Middle frontal gyrus (tissue), 1 donor: ENCODE data around the gene HS6ST3.
"Not testable (repeated sequence)": the region's sequence is repeated elsewhere in the genome, so short reads cannot be mapped to it uniquely, and the experiment has no call there.

ENCODE experiments used
- DNase-seq: peaks from one replicate; pipeline ENCODE4 v3.0.0-alpha.2; 2015; ENCODE audit warnings: low spot score; ENCODE audit errors: extremely low spot score

The HS6ST3 gene

DNA sequence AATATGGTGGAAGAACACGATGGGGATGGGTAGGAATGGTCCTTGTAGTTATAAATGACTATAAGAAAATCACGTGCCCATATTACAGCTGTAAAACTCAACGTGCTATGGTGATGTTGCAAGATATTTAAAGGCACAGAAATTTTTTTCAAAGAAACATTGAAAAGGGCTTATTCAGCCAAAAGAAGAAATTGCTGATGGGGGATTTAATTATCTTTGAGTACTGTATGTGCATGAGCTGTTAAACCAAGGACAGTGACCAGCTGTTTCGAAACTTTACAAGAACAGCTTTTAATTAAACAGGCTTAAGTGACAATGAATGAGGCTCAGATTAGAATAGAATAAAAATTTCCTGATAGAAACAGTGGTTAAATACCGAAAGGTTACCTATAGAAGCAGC is 339.0 kb downstream of the HS6ST3 start:
- no peak for DNase-seq

DNA sequence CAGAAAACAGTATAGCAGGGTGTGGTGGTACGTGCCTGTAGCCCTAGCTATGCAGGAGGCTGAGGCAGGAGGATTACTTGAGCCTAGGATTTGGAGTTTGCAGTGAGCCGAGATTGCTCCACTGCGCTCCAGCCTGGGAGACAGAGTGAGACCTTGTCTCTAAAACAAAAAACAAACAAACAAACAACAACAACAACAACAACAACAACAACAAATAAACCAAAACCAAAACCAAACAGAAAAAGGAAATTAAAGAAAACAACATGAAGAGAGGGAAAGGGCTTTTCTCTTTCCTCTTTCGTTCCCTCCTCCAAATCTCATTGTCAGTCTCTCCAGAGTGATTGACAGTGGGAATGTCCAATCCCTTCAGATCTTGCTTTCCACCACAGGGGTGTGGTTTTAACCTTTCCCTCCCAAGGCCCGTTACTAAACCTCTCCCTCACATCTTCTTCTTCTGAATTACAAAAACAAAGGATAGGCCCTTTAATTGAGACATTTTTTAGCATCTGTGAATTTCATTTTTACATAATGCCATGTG is 341.2 kb downstream of the HS6ST3 start:
- no peak for DNase-seq

DNA sequence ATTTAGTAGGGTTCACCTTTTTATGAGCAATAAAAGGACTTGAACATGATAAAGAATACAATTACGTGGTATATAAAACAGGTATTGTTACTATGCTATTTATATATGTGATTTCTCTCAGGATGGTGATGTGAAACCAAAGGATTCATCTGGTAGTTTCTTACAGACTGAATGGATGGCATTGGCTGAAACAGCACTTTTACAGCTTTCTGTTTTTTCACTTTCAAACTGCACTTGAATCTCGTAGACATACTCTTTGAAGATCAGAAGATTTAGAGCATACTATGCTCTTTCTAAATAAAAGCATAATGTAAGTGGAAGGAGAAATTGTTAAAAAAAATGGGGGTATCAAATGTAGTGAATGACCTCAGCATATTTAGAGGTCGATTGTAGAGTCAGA is 354.8 kb downstream of the HS6ST3 start:
- DNase-seq = no peak

DNA sequence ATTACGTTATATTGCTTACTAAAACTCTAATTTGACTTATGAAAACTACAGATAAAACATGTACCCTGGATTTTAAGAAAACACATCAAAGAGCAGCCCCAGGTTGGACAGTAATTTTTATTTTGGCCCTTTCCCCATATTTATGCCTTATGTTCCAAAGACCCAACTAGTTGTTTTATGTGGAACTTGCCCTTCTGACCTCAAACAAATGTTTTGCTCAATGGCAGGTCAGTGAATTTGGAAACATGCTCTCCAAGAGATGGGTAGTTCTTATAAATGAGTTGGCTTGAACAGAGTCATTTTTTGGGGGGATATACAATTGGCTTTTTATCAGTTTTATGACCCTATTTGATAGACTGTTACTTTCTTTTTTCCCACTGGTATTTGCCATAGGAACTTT is 360.0 kb downstream of the HS6ST3 start:
- no peak for DNase-seq

DNA sequence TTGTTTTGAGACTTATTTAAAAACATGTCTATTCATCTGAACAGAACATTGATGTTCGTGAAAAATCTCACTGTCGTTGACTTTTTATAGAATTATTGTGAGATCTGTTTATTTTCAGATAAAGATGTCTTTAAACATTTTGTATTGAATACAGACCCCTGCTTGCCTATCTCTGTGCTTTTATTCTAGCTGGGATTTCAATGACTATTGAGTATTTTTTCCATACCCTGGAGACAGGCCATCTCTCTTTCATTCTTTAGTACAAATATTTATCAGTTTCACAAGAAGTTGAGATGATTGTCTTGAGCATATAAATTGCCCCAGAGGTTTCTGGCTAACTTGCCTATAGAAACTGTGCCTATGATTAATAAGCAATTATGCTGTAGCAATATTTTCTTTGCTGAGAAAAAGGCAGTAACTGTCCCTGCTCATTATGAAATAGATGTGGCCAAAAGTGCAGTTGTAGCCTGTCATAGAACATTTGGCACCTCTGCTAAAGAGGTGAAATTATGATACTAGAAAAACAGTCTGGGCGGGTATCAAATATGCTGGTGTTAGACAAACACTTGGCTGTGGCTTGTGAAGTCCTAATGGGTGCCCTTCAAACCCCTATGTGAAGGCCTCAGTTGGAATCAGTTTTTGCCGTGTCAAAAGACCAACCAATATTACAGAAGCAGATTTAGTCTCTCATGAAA is 360.6 kb downstream of the HS6ST3 start:
- no peak for DNase-seq

DNA sequence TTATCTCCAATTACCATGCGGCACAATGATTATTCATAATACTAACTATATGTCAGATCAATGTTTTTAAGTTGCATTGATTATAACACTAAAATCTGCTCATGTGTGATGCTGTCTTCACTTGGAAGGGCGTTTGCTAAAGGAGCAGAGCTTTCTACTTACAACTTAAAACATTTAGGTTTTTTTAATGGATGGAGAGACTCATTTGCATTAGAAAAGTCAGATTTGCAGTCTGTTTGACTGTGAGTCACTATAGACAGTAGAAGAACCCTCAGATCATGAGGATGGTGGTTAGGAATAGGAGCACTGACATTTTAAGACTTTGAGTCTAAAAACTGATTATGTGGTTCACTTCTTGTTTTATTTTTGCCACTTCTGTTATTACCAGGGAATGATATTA is 364.6 kb downstream of the HS6ST3 start:
- no peak for DNase-seq

DNA sequence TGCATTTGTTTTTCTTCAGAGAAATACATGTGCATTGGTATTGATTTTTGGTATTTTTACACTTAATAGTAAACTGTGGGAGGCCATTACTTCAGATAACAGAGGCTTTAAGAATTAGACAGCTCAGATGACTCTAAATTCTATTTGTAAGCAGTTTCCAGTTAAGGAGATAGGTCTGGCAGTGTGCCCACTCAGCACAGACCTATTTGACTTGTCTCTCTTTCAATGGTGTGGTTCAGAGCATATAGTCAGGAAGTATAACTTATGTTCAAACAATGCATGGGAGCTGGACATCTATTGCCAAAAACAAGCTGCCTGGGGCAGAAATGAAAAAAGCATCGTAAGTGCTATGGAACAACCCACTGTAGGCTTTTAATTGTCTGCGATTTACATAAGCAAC is 370.7 kb downstream of the HS6ST3 start:
- DNase-seq = no peak

DNA sequence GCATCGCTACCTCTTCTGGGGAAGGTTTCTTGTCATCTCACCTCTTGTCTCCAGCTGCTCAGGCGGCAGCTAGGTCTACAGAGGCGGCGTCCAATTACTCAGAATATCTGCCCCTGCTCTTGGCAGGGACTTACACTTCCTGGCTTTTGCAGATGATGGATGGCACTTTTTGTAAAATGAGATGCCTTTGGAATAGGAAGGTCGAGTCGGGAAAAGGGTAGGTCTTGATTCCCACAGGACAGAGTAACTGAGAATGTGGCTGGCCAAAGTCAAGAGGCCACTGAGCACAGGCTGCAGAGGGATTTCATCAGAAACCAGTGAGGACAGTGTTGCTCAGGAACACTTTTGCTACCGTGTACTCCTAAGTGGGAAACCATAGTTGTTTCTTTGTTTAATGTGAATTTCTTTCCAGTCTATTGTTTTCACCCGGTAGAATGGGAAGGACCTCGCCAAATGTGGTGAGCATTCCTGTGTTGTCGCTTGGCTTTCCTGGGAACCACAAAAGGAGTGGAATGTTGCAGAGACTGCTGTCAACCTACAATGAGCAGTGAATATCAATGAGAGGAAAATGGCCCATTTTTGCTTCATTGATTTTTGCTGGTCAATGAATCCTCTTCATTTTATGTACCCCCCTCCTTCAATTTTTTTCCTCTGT is 383.7 kb downstream of the HS6ST3 start:
- DNase-seq = no peak

DNA sequence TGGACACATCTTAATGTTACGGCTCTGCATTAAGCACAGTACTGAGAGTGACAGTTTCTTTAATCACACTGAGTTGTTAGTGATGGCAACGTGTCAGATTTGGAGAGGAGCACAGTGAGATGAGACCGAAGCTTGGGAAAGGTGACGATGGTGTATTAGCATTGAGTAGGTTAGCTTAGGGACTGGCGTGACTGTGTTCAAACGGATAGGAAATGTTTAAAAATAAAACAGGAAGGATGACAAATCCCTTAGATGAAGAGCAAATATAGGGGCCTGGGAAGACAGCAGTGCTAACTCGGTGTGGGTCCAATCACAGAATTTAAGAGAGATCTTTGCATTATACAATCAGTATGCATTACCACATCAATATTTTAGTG is 384.3 kb downstream of the HS6ST3 start:
- DNase-seq = no peak

DNA sequence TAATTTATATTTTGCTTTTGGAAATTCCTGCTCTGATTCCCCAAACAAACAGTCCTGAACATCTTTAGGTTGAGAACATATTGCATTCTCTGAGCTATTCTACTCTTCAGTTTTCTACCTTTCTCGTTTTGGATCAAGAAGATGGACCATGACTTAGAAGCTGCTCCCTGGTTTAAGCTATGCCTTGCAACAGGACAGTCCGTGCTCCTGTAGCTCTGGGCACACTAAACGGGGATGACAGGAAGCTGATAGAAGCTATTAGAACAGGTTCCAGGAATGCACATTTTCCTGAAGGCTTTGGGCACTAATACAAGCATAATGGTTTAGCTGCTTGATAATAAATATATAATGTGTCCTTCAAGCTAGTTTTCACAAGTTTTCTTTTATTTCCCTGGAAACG is 385.2 kb downstream of the HS6ST3 start:
- DNase-seq = no peak

DNA sequence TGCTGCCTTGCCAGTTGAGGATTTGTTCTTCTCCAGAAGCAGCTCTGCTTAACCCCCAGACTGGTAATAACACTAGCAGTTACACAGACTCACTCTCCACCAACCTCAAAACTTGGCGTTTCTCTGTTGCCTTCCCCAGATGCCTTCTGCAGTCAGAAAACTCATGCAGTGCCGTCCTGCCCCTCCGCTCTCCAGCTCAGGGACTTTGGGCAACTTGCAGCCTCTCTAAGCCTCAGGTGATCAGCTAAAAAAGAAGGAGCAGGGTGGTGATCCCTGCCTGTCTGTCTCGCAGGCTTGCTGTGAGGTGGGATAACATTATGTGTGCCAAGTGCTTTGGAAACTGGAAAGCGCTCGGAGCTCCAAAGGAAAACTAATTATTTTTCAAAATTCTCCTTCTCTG is 391.6 kb downstream of the HS6ST3 start:
- no peak for DNase-seq

DNA sequence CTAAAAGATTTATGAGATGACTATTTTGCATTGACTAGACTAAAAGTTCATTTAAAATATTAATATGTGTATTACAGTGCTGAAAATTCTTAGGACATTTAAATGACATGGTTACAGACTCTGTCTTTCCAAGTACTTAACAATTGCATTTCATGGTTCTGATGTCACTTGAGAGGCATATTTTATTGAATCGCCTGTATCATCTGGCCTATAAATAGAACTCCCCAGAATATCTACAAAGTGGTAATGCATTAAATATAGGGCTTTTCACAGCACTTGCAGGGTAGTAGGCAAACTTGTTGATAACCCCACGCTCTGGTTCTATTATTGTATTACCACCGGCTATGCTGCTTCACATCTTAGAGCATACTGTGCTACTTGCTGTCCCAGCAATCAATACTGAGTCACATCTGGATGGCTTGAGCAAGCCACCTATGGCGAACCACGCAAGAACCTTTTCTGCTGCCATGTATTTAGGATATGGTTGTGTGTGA is 400.6 kb downstream of the HS6ST3 start:
- DNase-seq = no peak

DNA sequence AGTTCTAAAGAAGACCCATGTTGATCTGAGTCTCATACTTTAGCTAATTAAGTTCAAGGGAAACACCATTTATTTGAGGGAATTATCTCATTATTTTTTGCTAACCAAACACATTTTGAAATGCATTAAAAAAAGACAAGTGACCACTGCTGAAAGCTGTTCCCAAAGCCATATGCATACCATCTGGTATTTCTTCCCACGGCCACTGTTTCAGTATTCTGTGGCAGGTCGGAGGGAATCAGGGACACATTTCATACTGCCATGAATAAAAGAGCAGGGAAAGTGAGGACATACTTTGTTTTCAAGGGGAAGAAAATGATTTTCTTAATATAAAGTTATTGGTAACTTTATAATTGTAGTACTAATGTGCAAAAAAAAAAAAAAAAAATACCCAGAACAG is 401.2 kb downstream of the HS6ST3 start:
- no peak for DNase-seq

DNA sequence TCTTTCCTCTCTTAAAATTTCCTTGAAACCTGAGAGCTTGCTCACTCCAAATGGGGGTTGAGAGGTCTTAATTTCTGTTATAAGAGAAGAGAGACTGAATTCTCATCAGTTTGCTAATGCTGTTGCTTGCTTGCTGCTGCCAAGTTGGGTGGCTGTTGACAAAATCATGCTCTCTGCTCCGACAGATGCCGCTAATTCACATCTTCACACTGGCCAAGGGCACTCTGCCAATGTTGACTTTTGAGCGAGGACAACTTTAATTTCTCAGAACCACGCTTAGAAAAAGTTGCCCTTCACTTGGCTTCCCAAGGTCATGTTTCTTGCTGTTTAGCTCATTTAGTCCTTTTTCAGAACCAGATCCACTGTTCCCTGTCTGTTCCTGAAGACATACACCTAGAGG is 402.9 kb downstream of the HS6ST3 start:
- no peak for DNase-seq

DNA sequence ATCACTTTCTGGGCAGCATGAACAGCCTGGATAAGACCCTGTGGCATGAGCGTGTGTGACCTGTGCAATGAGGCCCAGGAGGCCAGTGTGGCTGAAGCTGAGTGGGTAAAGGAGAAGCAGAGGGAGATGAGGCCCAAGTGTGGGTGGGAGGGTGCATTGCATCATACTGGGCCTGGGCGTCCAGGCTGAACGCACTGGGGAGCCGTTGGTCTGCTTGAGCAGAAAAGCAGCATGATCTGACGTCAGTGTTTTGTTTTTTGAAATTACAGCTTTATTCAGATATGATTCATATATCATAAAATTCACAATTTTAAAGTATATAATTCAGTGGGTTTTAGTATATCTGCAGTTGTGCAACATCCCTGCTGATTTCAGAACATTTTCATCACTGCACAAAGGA is 409.7 kb downstream of the HS6ST3 start:
- DNase-seq = no peak

DNA sequence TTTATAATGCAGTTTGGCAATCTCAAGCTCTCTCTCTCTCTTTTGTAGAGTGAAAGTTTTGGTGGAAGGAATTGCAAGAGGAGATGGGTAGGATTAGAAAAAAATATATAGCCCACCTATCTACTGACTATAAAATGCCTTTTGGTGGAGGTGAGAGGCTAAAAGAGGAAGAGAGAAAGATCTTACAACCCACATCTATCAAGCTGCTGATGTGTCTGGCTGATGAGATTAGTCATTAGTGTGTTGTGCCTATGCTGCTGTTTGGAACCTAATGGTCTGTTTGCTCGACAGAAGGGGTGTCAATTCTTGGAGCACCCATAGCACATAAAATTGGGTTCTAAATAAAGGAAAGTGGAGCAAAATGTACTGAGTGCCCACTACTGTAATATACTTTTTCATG is 411.0 kb downstream of the HS6ST3 start:
- no peak for DNase-seq

DNA sequence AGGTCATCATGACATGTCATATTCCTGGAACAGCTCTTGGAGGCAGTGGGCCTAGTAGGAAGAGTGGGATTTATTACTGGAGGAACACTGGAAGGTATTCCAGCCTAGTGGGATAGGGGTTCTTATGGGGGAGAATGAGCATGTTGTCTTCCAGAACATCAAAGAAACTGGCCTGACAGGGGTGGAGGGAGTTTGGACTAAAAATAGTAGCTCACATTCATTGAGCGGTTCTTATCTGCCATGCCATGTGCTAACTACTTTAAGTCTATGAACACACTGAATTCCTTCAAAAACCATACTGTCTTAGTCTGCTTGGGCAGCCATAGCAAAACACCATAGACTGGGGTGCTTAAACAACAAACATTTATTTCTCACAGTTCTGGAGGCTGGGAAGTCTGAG is 413.6 kb downstream of the HS6ST3 start:
- no peak for DNase-seq

DNA sequence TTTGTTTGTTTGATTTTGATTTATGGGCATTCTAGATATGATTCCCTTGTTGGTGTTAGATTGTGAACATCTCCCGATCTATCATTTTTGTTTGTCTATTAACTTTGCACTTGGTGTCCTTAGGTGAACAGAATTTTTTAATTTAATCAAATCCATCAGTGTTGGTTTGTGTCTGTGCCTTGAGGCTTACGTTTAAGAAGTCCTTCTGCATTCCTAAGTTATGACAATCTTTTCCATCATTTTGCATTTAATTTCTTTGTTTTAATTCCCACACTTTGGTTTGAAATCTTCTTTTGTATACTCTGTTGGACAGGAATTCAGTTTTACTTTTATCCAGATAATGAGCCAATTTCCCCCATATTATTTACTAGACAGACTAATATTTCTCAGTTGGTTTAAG is 421.7 kb downstream of the HS6ST3 start:
- no peak for DNase-seq

DNA sequence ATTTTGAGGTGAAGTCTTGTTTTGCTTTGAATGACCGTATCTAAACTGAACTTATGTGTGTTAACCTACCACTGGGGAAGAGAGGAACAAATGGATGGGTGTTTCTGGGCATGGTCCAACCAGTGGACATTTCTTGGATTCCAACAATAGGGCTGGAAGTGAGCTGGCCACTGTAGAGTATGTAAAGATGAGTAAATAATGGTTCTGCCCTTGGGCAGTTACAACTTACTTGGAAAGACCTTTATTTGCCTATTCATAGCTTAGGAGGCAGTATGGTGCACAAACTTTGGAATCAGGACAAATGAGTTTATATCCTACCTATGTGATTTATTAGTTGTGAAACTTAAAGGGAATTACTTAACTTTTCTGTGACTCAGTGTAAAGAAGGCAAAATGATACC is 429.5 kb downstream of the HS6ST3 start:
- DNase-seq = no peak

DNA sequence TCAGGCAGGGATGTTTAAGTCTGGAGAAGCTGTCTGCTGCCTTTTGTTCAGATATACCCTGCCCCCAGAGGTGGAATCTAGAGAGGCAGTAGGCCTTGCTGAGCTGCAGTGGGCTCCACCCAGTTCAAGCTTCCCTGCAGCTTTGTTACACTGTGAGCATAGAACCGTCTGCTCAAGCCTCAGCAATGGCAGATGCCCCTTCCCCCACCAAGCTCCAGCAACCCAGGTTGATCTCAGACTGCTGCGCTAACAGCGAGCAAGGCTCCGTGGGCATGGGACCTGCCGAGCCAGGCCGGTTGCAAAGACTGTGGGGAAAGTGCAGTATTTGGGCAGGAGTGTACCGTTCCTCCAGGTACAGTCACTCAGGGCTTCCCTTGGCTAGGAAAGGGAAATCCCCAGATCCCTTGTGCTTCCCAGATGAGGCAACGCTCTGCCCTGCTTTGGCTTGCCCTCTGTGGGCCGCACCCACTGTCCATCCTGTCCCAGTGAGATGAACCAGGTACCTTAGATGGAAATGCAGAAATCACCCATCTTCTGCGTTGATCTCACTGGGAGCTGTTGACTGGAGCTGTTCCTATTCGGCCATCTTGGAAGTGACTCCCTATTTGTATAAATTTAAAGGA is 434.6 kb downstream of the HS6ST3 start:
- not testable (repeated sequence) for DNase-seq

DNA sequence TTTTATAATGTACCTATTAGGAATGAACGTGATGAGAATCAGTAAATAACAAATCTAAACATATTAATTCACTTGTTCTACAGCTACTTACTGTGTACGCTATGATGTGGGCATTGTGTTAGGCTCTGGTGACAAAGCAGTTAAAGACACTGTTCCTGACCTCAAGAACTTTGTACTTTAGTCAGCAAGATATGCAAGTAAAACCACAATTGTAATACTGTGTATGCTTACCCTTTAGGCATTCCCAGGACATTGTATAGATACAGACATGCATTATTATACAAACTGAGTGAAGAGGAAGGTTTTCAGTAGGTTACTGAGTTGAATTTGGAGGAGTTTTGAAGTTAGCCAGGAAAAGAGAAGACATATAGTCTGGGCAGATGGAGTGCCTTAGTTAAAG is 435.8 kb downstream of the HS6ST3 start:
- DNase-seq = no peak

DNA sequence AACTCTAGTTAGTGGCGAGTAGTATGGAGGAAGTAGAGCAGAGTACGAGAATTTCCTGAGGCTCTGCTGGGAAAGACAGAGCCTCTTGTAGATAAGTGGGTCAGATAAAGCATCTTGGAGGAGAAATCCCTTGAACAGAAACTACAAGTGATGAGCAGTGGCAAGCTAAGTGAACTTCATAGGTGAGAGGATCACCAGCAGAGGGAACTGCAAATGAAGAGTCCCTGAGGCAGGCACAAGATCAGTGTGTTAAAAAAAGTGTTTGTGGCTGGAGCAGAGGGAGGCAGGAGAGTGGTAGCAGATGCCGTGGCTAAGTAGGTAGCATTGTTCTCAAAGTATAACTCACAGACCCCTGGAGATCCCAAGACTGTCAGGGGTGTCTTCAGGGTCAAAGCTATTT is 437.6 kb downstream of the HS6ST3 start:
- DNase-seq = no peak

DNA sequence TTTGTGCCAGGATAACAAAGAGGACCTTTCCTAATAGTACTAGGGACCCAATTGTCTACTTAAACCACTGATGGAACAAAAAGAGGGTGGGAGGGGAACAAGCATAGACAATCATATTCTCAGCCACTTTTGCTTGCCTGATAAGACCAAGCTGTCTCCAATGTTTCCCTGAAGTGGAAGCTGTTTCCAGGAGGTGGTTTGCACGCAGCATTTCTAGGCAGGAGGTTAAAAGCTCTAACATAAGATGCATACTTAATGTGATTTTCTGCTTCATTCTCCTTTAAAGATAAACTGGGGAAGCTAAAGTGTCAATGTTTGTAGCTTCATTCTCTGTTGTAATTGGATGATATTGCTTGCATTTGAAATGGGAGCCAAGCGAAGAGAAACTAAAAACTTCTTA is 442.9 kb downstream of the HS6ST3 start:
- no peak for DNase-seq
